ENCODE data around the gene NRIP3. TPM values are rescaled to one million over a fixed set of nuclear protein-coding genes. Genes with fewer than 3 reads are reported as not detected.

Gene NRIP3
- 1 to 10 TPM in 2 of 4 donors, under 1 TPM in 2; 0.66 to 1.4 (median 1.0) TPM for total RNA-seq

- H3K27ac ChIP-seq: peak within 1 kb of the TSS in 2 of 4 donors; percentile 20 to 49
- peaks cover 0 to 44% (median 2%) of the 10 kb centered on the region in 4 donors for H3K27me3 ChIP-seq
- DNase-seq: peak; percentile 2
- 1 to 2% methylated on average over 13 to 14 of the region's 83 CpGs for WGBS, 2 donors
- no peaks in the 10 kb centered on the region for H3K9me3 ChIP-seq
- TF ChIP-seq POLR2A (IDR thresholded peaks at IDR 0.05) (peak in 2 of 4 donors; percentile 34 to 49), CTCF (IDR thresholded peaks at IDR 0.05) (no peak)
- intact Hi-C loops (cut with DNase I): no loop called here
- no peaks in the 10 kb centered on the region for H3K36me3 ChIP-seq
- peak within 1 kb of the TSS; percentile 30 to 72 (median 46) for H3K4me3 ChIP-seq
- H3K4me1 ChIP-seq: peaks cover 13 to 20% (median 17%) of the 10 kb centered on the region in 3 donors
Measured at GRCh38 chr11:9003573-9004182, at the start of gene NRIP3. Gene NRIP3, minus strand, starts transcription at chr11:9004001. Its CDS starts 66 bp downstream, at chr11:9003935.

- intact Hi-C loops (cut with DNase I): no loop called here
- H3K9me3 ChIP-seq: no peaks in the 10 kb centered on the region
- no peaks in the 10 kb centered on the region for H3K36me3 ChIP-seq
- no peak overlapping the region for H3K4me3 ChIP-seq
- 89 to 100% methylated on average over 1 to 3 of the region's 3 CpGs for WGBS, 2 donors
- no peak for DNase-seq
- no peak overlapping the region for H3K27ac ChIP-seq
- no peak for TF ChIP-seq POLR2A (IDR thresholded peaks at IDR 0.05)
- TF ChIP-seq CTCF (IDR thresholded peaks at IDR 0.05): no peak
- peaks cover 0 to 3% (median 0%) of the 10 kb centered on the region in 4 donors for H3K27me3 ChIP-seq
- H3K4me1 ChIP-seq: peaks cover 0 to 17% (median 7%) of the 10 kb centered on the region in 3 donors
Measured at GRCh38 chr11:9052316-9052715, 48.5 kb upstream of the NRIP3 start.

GRCh38 chr11:9049959-9050358, 46.2 kb upstream of the NRIP3 start:
- Histone ChIP-seq H3K36me3 (no peaks in the 10 kb centered on the region), H3K27me3 (peaks cover 0 to 3% (median 0%) of the 10 kb centered on the region in 4 donors), H3K4me3 (no peak overlapping the region), H3K27ac (no peak overlapping the region), H3K9me3 (no peaks in the 10 kb centered on the region), H3K4me1 (peaks cover 0 to 22% (median 9%) of the 10 kb centered on the region in 3 donors)
- no peak for DNase-seq
- intact Hi-C loops (cut with DNase I): no loop called here
- WGBS, 2 donors: 87 to 96% methylated on average over 2 of the region's 2 CpGs
- no peak for TF ChIP-seq CTCF (IDR thresholded peaks at IDR 0.05)
- TF ChIP-seq POLR2A (IDR thresholded peaks at IDR 0.05): no peak

GRCh38 chr11:9047964-9048523, 44.2 kb upstream of the NRIP3 start:
- Histone ChIP-seq H3K4me1 (peaks cover 0 to 22% (median 9%) of the 10 kb centered on the region in 3 donors), H3K27ac (peak overlapping the region in 2 of 4 donors; percentile 49 to 74), H3K36me3 (no peaks in the 10 kb centered on the region), H3K9me3 (no peaks in the 10 kb centered on the region), H3K27me3 (peaks cover 0 to 3% (median 0%) of the 10 kb centered on the region in 4 donors), H3K4me3 (peak overlapping the region in 1 of 4 donors; percentile 6)
- intact Hi-C loops (cut with DNase I): no loop called here
- 63 to 67% methylated on average over 9 of the region's 9 CpGs for WGBS, 2 donors
- TF ChIP-seq CTCF (IDR thresholded peaks at IDR 0.05) (no peak), POLR2A (IDR thresholded peaks at IDR 0.05) (no peak)
- no peak for DNase-seq

GRCh38 chr11:9046481-9046880, 42.7 kb upstream of the NRIP3 start:
- Histone ChIP-seq H3K4me3 (no peak overlapping the region), H3K4me1 (peaks cover 0 to 22% (median 9%) of the 10 kb centered on the region in 3 donors), H3K27ac (peak overlapping the region in 2 of 4 donors; percentile 49 to 74), H3K27me3 (peaks cover 0 to 3% (median 0%) of the 10 kb centered on the region in 4 donors), H3K36me3 (no peaks in the 10 kb centered on the region), H3K9me3 (no peaks in the 10 kb centered on the region)
- no peak for DNase-seq
- intact Hi-C loops (cut with DNase I): no loop called here
- WGBS, 2 donors: 58 to 100% methylated on average over 2 to 3 of the region's 4 CpGs
- TF ChIP-seq POLR2A (IDR thresholded peaks at IDR 0.05) (no peak), CTCF (IDR thresholded peaks at IDR 0.05) (no peak)
